Measurements from ENCODE around the gene LIN7B.

DNA sequence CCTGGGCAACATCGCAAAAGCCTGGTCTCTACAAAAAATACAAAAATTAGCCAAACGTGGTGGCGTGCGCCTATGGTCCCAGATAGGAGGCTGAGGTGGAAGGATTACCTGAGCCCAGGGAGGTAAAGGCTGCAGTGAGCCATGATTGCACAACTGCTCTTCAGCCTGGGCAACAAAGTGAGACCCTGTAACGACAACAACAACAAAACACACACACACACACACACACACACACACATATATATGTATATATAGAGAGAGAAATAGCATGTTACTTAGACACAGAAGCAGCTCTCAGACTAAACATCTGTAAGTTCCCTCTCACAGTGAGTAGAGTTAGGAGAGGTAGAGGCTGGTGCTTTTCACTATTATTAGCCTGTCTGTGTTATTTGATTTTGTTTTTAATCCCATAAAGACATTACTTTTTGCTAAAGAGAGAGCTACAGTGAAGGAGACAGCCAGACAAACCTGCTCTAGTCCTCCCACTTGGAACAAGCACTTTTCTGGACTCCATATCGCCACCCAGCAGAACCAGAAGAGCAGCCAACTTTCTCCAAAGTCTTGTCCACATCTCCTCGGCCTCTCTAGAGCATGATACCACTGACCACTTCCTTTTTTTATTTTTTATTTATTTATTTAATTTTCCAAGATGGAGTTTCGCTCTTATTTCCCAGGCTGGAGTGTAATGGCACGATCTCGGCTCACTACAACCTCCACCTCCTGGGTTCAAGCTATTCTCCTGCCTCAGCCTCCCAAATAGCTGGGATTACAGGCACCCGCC, 2.8 kb upstream of the LIN7B start:
- TF ChIP-seq, protein P1, sequence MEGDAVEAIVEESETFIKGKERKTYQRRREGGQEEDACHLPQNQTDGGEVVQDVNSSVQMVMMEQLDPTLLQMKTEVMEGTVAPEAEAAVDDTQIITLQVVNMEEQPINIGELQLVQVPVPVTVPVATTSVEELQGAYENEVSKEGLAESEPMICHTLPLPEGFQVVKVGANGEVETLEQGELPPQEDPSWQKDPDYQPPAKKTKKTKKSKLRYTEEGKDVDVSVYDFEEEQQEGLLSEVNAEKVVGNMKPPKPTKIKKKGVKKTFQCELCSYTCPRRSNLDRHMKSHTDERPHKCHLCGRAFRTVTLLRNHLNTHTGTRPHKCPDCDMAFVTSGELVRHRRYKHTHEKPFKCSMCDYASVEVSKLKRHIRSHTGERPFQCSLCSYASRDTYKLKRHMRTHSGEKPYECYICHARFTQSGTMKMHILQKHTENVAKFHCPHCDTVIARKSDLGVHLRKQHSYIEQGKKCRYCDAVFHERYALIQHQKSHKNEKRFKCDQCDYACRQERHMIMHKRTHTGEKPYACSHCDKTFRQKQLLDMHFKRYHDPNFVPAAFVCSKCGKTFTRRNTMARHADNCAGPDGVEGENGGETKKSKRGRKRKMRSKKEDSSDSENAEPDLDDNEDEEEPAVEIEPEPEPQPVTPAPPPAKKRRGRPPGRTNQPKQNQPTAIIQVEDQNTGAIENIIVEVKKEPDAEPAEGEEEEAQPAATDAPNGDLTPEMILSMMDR (IDR thresholded peaks at IDR 0.05 in 4 of 5, conservative IDR thresholded peaks at IDR 0.05 in 1 of 5): no peak
- TF ChIP-seq POLR2A (IDR thresholded peaks at IDR 0.05): no peak
